Activated naive CD4-positive, alpha-beta T cell treated with anti-CD3 and anti-CD28 coated beads, Interleukin-2, amount 50 U/mL, for 72 hours (primary cell): Measurements from ENCODE around the gene OTUB2. TPM values are rescaled to one million over a fixed set of nuclear protein-coding genes. Genes with fewer than 3 reads are reported as not detected.

ENCODE experiments used
- ATAC-seq, 2 donors: fragments of 150-1000 bp; cut with Tn5 transposase; 2 replicates each; pipeline ENCODE4 v1.10.0; 2021; ENCODE audit warnings: mild to moderate bottlenecking in 2 of 2, moderate library complexity in 2 of 2
- DNase-seq, 2 donors: peaks; one replicate each; pipeline ENCODE4 v3.0.0; 2021 to 2022; ENCODE audit warnings: low spot score in 2 of 2
- H3K27ac Mint-ChIP-seq, 2 donors: one replicate each; pipeline ENCODE4 v1.8.0; 2022; ENCODE audit warnings: mild to moderate bottlenecking in 2 of 2, mixed read lengths in 2 of 2
- H3K36me3 Mint-ChIP-seq, 2 donors: one replicate each; pipeline ENCODE4 v1.8.0; 2022; ENCODE audit warnings: mixed read lengths in 2 of 2
- H3K9me3 Mint-ChIP-seq, 2 donors: one replicate each; pipeline ENCODE4 v1.8.0; 2022; ENCODE audit warnings: mixed read lengths in 2 of 2
- total RNA-seq, 2 donors: library from RNA; stranded (reverse); gene quantifications; one replicate each; pipeline ENCODE4 v1.2.3, GENCODE V29; 2022

OTUB2 gene
- total RNA-seq, 2 donors from 2014 or later = 1.2 to 2.3 TPM

DNA sequence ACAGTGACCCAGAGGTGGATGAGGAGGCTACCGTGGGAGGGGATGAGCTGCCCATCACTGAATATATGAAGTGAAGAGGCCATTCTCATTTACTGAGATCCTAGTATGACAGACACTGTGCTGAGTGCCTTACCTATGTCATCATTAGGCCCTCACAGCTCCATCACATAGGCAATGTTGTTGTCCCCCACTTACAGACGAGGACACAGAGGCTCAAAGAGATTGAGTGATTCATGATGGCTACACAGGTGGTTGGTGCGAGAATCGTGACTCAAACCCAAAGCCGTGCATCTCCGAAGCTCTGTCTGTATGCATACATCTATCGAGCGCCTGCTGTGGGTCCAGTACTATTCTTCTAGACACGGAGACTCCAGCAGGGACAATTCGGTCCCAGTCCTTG, 34.9 kb upstream of the OTUB2 start:
- H3K9me3 Mint-ChIP-seq = peaks cover 0 to 5% of the 10 kb centered on the region in 2 donors
- H3K36me3 Mint-ChIP-seq = no peaks in the 10 kb centered on the region
- ATAC-seq (peak; percentile 43 to 81), DNase-seq (no peak)
- peak overlapping the region; percentile 8 to 40 for H3K27ac Mint-ChIP-seq

DNA sequence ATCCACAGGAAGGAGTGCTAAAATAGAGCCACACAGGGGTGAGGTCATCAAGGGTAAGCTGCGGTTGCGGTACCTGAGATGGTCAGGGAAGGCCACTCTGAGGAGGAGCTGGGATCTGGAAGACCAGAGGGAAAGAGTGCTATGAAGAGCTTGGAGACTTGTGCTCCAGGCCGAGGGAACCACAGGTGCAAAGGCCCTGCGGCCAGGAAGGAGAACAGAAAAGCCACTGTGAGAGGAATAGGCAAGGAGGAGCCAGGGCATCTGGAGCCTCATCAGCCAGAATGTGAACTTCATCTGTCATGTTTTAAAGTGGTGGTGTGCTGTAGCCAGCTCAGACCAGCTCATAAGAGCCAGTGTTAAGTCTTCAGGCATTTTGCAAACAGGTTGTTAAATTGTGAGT, 34.5 kb upstream of the OTUB2 start:
- DNase-seq = no peak
- Mint-ChIP-seq H3K9me3 (peaks cover 0 to 5% of the 10 kb centered on the region in 2 donors), H3K36me3 (no peaks in the 10 kb centered on the region), H3K27ac (peak overlapping the region; percentile 8 to 40)
- ATAC-seq = no peak

DNA sequence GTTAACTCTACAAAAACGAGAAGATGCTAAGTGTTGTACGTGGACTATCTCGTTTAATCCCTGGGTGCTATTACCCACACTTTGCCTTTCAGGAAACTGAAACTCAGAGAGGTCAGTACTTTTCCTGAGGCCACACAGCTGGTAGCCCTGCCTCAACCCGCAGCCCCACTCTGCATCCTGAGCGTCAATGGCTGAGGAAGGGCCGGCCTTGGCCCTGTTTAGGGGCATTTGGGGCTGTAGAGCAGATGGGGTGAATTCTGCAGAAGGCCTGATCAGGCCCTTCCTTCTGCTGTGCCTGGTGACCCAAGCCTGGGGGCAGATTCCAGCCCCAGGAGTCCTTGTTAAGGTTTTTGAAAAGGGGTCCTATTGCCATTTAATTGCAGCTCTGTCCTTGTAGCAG, 32.8 kb upstream of the OTUB2 start:
- no peak overlapping the region for H3K27ac Mint-ChIP-seq
- ATAC-seq = no peak
- no peak for DNase-seq
- peaks cover 0 to 5% of the 10 kb centered on the region in 2 donors for H3K9me3 Mint-ChIP-seq
- H3K36me3 Mint-ChIP-seq = no peaks in the 10 kb centered on the region

DNA sequence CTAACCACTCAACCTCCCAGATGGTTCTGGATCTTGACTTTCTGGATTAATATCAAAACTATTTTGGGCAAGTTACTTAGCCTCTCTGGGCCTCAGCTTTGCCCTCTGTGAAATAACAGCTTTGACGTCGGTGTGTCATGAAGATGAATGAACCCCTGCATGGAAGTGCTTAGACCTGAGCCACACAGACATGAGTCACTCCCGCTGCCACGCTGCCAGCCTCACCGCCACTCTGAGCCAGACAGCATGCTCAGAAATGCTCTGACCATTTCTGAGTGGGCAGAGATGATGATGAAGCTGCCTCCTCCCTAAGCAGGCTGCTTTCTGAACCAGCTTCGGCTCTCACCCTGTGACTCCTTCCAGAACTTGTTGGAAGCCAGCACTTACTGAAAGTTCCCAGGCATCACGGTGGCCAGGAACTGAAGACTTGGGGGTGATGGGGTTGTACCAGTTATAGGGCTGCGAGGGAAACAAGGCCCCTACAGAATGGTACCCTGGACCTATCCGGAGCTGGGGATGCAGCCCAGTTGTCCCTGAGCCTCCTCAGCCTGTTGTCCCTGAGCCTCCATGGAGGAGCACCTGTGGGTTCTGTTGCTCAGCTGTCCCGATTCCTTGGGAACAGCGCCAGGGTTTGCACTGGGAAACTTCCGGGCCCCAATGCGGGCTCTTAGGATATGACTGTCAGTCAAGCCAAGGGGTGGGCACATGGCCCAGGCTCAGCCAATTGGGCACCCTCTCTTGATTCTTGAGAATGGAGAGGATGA, 31.0 kb upstream of the OTUB2 start:
- Mint-ChIP-seq H3K36me3 (no peaks in the 10 kb centered on the region), H3K27ac (peak overlapping the region in 1 of 2 donors; percentile 61), H3K9me3 (peaks cover 0 to 1% of the 10 kb centered on the region in 2 donors)
- ATAC-seq (peak; percentile 83 to 93), DNase-seq (peak in 1 of 2 donors; percentile 40)

DNA sequence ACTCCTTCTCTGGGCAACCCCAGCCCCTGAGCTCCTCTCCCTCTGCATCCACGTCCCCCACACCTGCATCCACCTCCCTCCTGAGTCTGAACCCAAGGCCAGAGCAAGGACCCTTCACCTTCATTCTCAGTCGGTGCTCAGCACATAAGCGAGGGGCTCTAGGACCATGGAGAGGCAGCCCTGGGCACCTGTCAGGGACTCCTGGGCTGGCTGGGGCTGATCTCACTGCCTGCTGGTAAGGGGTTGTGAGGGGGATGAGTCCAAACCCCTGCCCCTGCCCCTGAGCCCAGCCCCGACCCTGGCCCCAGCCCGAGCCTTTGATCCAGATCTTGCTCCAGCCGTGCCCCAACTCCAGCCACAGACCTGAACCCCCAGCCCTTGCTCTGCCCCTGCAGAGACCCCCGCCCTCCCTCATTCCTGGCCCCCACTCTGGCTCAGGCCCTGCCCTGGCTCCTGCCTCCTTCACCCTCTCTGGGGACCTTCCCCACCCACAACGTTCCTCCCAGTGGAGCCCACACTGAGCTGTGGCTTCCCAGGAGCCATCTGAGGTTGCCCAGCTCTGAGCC, 29.9 kb upstream of the OTUB2 start:
- no peaks in the 10 kb centered on the region for H3K36me3 Mint-ChIP-seq
- H3K9me3 Mint-ChIP-seq = no peaks in the 10 kb centered on the region
- peak overlapping the region in 1 of 2 donors; percentile 61 for H3K27ac Mint-ChIP-seq

DNA sequence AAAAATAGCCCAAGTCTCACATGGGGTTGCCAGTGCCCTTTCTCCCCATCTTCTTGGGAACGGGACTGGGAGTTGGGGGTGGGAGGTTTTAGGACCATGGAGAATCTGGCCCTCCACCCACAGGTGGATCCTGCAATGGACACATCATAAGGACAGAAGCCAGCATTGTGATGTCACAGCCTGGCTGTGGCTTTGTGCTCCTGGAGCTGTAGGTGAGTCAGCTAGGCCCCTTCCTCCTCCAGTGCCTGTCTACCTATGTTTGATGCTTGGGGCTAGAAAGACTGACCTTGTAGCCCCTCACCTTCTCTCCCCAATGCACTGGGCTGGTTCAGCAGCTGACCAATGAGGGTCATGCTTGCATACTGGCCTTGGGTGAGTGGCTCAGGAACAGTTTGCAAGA, 29.1 kb upstream of the OTUB2 start, which contains the start of gene CCDC197:
TSS of gene CCDC197 (plus strand) at position 220 of the 400 bp plus-strand sequence. CDS start 831 bp downstream, outside the sequence.
- ATAC-seq (peak in 1 of 2 donors; percentile 30), DNase-seq (no peak)
- Mint-ChIP-seq H3K36me3 (no peaks in the 10 kb centered on the region), H3K27ac (peak within 1 kb of the TSS; percentile 61 to 68), H3K9me3 (no peaks in the 10 kb centered on the region)

More for the DNA sequence above, 29.9 kb upstream of the OTUB2 start:
- no peak for DNase-seq
- ATAC-seq = no peak

DNA sequence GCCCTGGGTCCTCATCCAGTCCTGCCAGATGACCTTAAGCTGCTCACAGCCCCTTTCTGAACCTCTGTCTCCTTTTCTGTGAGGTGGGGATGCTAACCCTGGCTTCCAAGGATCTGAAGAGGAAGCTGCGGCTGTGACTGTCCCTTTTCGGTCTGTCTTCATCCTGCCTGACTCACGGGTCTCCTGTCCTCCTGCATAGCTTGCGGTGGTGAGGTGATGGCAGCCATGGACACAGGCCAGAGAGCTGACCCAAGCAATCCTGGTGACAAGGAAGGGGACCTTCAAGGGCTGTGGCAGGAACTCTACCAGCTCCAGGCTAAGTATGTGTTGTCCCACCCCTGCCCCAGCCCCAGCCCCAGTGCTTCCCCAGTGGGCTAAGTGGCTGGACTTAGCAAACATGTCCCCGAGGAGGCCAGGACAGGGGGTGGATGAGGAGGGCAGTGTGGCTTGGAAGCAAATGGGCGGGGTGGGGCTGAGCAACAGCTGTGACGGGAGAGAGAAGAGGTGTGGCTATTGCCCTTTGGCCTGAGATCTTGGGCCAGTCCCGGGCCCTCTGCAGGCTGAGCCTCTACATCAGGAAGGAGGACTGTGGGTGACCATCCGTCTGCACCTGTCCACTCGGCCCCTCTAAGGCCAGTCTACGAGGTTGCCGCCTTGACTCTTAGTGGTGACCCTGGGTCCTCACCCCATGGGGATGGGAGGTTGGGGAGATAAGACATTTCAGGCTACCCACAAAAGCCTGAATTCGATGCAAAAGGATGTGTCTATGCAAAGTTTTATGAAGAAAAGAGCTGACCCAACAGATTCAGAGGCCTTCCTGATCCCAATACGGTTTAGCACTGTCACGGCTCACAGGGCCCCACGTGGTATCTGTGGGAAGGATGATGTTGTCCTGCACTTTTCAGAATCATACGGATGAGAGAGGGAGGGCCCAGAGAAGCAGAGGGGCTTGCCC, 27.9 kb upstream of the OTUB2 start:
- Mint-ChIP-seq H3K27ac (no peak overlapping the region), H3K36me3 (no peaks in the 10 kb centered on the region), H3K9me3 (no peaks in the 10 kb centered on the region)
- no peak for DNase-seq
- ATAC-seq = no peak

DNA sequence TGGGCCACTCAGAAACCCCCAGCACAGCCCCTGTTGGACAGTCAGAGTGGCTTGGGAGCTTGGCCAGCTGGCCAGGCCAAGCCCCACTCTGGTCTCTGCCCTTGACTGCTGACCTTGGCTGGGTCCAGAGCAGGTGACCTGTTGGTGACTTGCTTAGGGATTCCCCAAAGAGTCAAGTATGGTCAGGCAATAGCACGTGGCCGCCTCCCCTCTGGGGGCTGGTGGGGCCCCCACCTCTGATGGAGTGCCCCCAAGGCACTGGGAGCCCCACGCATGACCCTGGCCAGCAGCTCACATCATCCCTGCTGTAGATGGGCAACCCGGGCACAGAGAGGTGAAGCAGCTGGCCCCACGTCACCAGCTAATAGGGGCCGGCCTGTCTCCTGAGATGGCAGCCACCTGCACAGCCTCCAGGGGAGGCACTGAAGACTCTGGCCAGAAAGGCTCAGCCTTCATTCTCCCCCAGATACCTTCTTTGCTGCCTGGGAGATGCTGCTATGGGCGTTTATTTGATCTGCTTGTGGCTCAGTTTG, 27.2 kb upstream of the OTUB2 start:
- H3K9me3 Mint-ChIP-seq = no peaks in the 10 kb centered on the region
- no peak for ATAC-seq
- H3K36me3 Mint-ChIP-seq = no peaks in the 10 kb centered on the region
- no peak overlapping the region for H3K27ac Mint-ChIP-seq
- no peak for DNase-seq

DNA sequence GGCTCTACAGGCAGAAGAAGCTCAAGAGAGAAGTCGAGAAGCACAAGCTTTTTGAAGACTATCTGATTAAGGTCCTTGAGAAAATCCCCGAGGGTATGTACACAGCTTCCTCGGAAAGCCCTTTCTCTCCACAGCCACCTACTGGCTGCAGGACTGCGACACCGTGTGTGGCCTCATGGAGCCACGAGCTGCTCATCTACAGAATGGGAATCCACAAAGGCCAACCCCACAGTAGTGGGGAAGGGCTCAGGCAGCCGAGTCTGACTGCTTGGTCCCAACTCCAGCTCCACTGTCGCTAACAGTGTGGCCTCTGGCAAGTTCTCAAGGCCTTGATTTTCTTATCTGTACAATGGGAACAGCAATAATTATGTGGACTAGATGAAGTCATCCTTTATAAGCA, 26.6 kb upstream of the OTUB2 start:
- ATAC-seq = no peak
- no peak overlapping the region for H3K27ac Mint-ChIP-seq

DNA sequence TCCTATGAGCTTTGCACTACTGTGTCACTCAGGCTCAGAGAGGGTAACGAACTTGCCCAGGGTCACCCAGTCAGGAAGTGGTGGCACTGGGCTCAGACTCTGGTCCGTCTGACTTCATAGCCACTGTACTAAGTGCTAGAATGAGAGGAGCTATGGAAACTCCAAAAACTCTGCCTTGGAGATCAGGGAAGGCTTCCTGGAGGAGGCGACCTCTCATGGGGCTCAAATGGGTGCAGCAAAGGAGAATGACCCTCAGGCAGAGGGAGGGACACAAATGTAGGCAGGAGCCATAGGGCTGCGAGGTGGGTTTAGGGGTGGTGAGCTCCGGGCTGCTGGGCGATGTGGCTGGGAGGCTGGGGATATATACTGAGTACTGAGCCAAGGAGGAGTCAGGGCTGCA, 25.9 kb upstream of the OTUB2 start:
- ATAC-seq (no peak), DNase-seq (no peak)

More for the DNA sequence above, 26.6 kb upstream of the OTUB2 start:
- no peak for DNase-seq
- Mint-ChIP-seq H3K36me3 (no peaks in the 10 kb centered on the region), H3K9me3 (no peaks in the 10 kb centered on the region)

DNA sequence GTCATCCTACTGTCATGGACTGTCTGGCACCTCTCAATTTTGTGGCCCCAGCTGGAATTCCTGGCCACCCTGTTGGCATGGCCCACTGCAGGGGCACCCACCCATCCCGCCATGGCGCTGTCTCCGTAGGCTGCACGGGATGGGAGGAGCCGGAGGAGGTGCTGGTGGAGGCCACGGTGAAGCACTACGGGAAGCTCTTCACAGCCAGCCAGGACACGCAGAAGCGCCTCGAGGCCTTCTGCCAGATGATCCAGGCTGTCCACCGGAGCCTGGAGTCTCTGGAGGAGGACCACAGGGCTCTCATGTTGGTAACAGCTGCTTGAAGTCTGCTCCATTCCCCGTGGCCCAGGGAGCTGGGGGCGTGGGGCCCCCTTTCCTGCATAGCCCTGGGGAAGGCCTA, 25.1 kb upstream of the OTUB2 start:
- no peak for ATAC-seq
- DNase-seq = no peak
- Mint-ChIP-seq H3K36me3 (no peaks in the 10 kb centered on the region), H3K27ac (no peak overlapping the region), H3K9me3 (no peaks in the 10 kb centered on the region)

More for the DNA sequence above, 25.9 kb upstream of the OTUB2 start:
- no peaks in the 10 kb centered on the region for H3K9me3 Mint-ChIP-seq
- H3K36me3 Mint-ChIP-seq = no peaks in the 10 kb centered on the region
- H3K27ac Mint-ChIP-seq = no peak overlapping the region

DNA sequence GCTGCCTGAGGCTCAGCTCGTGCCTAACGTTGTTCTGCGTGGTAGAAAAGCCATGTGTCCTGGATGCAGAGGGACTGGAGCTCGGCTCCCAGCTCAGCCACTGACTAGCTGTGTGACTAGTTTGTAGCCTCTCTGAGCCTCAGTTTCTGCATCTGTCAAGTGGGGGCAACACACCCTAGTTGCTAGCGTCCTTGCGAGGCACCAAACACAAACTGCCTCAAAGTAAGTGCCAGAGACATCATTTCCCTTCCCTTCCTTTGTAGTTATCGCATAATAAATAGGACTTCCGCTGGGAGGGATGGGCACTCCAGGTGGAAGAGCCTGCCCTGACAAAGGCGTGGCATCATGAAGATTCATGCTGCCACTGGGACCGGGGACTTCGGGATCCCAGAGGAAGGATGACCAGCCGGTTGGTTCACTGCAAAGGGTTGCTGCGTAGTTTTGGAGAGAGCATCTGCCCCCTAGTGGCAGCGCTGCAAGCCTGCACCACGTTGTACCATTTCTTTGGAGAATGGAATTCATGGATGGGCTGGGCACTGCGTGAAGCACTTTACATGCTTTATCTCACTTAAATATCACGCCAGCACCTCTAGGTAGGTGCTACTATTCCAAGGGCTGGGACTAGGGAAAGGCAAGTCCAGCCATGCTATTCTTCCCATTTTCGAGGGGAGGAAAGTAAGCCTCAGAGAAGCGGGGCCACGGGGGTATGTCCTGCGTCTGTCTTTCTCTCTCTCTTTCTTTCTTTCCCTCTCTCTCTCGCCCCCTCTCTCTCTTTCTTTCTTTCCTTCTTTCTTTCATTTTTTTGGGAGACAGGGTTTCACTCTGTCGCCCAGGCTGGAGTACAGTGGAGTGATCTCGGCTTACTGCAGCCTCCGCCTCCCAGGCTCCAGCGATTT, 24.4 kb upstream of the OTUB2 start:
- Mint-ChIP-seq H3K36me3 (no peaks in the 10 kb centered on the region), H3K9me3 (no peaks in the 10 kb centered on the region), H3K27ac (peak overlapping the region in 1 of 2 donors; percentile 52)
- ATAC-seq (peak; percentile 79 to 85), DNase-seq (peak in 1 of 2 donors; percentile 62)

DNA sequence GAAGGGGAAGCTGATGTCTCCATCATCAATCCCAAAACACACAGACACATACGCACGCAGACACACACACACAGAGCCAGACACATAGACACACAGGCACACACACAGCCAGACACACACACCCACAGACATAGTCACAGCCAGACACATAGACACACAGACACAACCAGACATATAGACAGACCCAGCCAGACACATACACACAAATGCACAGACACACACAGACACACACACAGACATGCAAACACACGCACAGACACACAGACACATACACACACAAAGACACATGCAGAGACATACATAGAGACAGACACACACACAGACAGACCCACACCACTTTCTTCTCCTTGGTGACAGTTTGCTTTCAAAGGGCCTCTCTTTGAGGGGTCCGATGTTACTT, 22.7 kb upstream of the OTUB2 start:
- DNase-seq = no peak
- H3K27ac Mint-ChIP-seq = no peak overlapping the region

DNA sequence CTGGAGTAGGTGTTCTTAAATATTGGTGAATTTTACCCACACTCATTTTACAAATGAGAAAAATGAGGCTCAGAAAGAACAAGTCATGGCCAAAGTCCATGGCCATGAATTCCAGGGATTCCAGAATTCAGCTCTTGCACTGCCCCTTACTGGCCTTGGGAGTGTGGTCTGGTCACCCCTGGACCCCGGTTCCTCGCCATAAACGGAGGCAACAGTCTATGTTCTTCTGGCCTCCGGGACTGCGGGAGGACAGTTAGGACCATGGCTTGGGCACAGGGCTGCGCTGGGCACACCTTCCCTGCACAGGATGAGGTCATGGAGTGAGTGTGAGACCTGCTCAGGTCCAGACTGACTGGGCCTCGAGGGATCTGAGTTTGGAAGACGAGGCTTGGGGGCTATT, 22.1 kb upstream of the OTUB2 start:
- no peaks in the 10 kb centered on the region for H3K36me3 Mint-ChIP-seq
- no peak for ATAC-seq
- no peak overlapping the region for H3K27ac Mint-ChIP-seq
- DNase-seq = no peak
- H3K9me3 Mint-ChIP-seq = no peaks in the 10 kb centered on the region

More for the DNA sequence above, 22.7 kb upstream of the OTUB2 start:
- Mint-ChIP-seq H3K36me3 (no peaks in the 10 kb centered on the region), H3K9me3 (no peaks in the 10 kb centered on the region)
- ATAC-seq = no peak

DNA sequence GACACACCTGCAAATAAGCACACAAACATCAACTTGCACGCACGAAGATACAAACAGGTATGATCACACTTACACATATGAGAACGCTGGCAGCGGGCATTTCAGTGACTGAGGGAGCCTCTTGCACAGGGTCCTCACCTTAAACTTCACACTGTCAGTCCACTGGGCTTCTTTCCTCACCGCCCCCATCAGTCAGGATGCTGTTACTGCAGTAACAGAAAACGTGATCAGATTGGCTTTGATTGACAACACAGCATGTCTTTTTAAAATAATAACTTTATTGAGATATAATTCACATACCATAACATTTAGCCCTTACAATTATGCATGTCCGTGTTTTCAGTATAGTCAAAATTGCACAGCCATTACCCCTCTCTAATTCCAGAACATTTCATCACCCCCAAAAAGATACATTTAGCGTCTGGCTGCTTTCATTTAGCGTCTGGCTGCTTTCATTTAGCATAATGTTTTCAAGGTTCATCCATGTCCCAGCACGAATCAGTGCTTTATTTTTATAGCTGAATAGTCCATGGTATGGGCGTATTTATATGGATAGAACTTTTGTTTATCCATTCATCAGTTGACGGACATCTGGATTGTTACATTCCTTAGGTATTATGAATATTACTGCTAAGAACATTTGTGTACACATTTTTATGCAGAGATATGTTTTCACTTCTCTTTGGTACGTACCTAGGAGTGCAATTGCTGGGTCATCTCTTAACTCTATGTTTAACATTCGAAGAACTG, 20.6 kb upstream of the OTUB2 start:
- H3K36me3 Mint-ChIP-seq = no peaks in the 10 kb centered on the region
- DNase-seq (peak in 1 of 2 donors; percentile 33), ATAC-seq (peak in 1 of 2 donors; percentile 36)
- no peak overlapping the region for H3K27ac Mint-ChIP-seq
- H3K9me3 Mint-ChIP-seq = no peaks in the 10 kb centered on the region
